Measurements from ENCODE around the gene RASGEF1C.

Gene RASGEF1C

GRCh38 chr5:180209137-180209581, at the start of gene RASGEF1C:
Gene RASGEF1C (minus strand): TSS chr5:180209211. CDS start chr5:180138052, 71,159 bp downstream.
- DNase-seq: peak; percentile 32

- DNase-seq: no peak
Measured at GRCh38 chr5:180253036-180253824, 44.2 kb upstream of the RASGEF1C start.

- no peak for DNase-seq
Measured at GRCh38 chr5:180251887-180252286, 42.9 kb upstream of the RASGEF1C start.

- DNase-seq: no peak
Measured at GRCh38 chr5:180251141-180251540, 42.1 kb upstream of the RASGEF1C start.

GRCh38 chr5:180250329-180250728, 41.3 kb upstream of the RASGEF1C start:
- no peak for DNase-seq

- DNase-seq: no peak
Measured at GRCh38 chr5:180241600-180241999, 32.6 kb upstream of the RASGEF1C start.

- no peak for DNase-seq
Measured at GRCh38 chr5:180238631-180239030, 29.6 kb upstream of the RASGEF1C start.

GRCh38 chr5:180235846-180236245, 26.8 kb upstream of the RASGEF1C start:
- no peak for DNase-seq

GRCh38 chr5:180235077-180235476, 26.1 kb upstream of the RASGEF1C start:
- no peak for DNase-seq

- DNase-seq: no peak
Measured at GRCh38 chr5:180234271-180234670, 25.3 kb upstream of the RASGEF1C start.

GRCh38 chr5:180233729-180234128, 24.7 kb upstream of the RASGEF1C start:
- no peak for DNase-seq

- no peak for DNase-seq
Measured at GRCh38 chr5:180230017-180230416, 21.0 kb upstream of the RASGEF1C start.

GRCh38 chr5:180222056-180222455, 13.0 kb upstream of the RASGEF1C start:
- DNase-seq: no peak

GRCh38 chr5:180217797-180218196, 8.8 kb upstream of the RASGEF1C start:
- DNase-seq: no peak

GRCh38 chr5:180216646-180217171, 7.7 kb upstream of the RASGEF1C start:
- no peak for DNase-seq

GRCh38 chr5:180215783-180216630, 7.0 kb upstream of the RASGEF1C start:
- no peak for DNase-seq

- no peak for DNase-seq
Measured at GRCh38 chr5:180214870-180215770, 6.1 kb upstream of the RASGEF1C start.

- no peak for DNase-seq
Measured at GRCh38 chr5:180213657-180214207, 4.7 kb upstream of the RASGEF1C start.

- no peak for DNase-seq
Measured at GRCh38 chr5:180213256-180213600, 4.2 kb upstream of the RASGEF1C start.

GRCh38 chr5:180212363-180213255, 3.6 kb upstream of the RASGEF1C start:
- no peak for DNase-seq

- no peak for DNase-seq
Measured at GRCh38 chr5:180211761-180212035, 2.7 kb upstream of the RASGEF1C start.
